ENCODE results near the gene SEMA6A.

SEMA6A gene

DNA sequence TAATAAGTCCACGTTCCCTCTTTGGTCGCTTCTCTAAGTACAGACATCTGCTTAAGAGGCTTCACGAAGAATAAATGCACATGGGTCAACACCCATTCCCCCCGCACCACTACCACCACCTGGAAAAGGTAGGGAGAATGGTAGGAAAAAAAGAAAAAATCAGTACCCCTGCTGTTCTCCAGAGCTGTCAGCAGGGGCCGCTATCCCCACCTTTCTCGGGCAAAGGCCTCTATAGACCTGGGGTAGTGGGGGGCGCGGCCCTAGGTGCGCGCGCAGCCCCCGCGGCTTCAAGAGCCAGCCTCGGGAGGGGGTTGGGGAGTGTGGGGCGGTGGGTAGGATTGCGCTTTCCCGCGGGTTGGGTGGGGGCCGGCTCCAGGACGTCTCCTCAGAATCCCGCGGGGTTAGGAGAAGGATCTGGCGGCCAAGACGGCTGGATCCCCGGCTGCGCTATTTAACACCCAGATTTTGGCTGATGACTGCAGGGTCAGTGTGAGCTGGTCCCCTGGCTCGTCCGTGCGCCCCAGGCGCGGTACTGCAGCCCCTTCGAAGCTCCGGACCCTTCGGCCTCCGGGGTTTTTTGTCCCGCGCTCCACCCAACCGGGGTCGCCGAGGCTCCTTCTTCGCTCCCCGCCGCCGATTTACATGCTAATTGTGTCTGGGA, 1.6 kb upstream of the SEMA6A start:
- no peak for FAIRE-seq

DNA sequence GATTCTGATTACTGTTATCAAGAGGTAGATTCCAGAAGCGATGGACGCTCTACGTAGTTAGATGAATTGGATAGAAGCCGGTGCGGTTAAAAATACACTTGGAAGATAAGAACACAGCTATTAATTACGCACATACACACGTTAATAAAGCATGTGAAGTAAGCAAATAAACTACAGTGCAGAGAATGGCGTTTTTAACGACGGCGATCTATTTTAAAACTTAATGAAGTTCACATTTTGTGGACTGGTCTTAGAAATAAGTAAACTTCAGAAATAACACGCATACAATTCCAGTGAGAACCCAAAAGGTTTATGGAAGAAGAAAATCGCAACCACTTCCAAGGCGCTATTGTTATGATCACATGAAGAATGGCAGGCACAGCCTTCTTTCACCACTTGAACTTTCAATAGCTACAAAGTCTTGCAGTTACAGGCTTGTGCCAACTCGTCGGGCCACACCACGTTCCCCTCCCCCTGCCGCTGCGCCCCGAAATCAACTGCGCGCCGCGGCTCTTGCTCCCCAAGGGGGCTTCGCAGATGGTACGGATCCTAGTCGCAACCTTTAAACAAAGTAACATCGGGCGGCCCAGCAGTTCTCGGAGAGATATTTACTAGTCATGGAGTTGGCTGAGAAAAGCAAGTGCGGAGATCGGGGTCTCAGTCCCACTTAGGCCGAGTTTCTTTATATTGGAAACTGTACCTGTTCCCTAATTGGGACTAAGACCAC, 866 bp upstream of the SEMA6A start:
- FAIRE-seq, result peak; percentile 35

GRCh38 chr5:116573702-116574366, 789 bp downstream of the SEMA6A start:
- no peak for FAIRE-seq

DNA sequence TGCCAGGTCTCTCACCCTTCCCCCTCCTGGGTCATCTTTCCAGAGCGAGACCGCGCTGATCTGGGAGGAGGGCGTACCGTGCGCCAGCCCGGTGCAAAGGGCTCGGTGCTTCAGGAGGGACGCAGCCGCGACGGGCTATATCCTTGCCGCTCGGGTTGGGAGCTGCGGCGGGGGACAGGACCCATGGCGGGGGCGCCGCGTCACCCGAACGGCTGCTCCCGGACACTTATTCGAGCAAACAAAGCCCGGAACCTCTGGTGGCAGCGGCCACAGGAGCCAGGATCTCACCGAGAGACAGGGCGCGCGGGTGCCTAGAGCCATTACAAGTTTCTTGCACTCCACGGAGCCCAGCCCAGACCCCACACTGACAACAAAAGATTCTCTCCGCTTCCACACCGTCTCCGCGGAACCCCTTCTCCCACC, 1.3 kb downstream of the SEMA6A start:
- FAIRE-seq, result no peak

DNA sequence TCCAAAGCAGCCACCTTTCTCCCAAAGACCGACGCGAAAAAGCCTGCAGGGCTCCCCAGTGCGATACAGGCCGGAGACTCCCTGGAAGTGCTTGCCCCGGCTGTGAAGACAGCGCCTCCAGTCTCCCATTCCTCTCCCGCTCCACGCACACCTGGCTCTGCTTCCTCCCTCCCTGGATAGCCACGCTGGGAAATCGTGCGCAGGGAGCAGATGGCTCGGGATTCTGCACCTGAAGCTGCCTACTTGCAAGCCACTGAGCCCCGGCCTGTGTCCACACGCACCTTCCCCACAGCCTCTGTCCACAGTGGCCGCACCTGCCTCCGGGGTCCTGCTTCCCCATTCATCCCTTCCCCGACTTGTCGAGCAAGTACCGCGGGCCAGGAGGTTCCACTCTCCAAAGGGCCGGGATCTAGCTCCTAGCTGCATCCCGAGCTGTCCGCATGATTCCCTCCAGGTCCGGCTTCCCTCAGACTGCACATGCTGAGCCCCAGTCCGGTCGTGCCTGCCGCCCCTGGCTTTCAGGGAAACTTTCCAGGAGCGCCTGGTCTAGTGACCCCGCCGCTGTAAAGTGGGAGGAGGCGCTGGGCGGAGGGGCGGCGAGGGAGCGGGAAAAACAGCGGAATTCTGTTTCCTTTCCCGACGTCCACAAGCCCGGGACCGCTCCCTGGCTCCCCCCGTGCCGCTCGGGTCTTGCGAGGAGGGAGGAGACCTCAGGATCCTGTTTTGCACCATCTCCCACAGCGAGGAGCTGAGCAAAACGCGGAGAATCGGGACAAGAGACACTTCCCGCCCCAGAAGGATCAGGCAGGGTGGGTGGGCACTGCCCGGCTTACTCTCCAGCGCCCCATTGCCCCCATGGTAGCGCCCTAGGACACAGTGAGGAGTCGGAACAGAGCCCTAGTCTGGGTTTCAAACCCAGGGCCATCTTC, 2.0 kb downstream of the SEMA6A start:
- no peak for FAIRE-seq

- peak; percentile 4 for FAIRE-seq
These were observed 2.9 kb downstream of the SEMA6A start for GRCh38 chr5:116571568-116572349.

- no peak for FAIRE-seq
These were observed 4.6 kb downstream of the SEMA6A start for GRCh38 chr5:116569999-116570398.

GRCh38 chr5:116567106-116567505, 7.5 kb downstream of the SEMA6A start:
- no peak for FAIRE-seq

DNA sequence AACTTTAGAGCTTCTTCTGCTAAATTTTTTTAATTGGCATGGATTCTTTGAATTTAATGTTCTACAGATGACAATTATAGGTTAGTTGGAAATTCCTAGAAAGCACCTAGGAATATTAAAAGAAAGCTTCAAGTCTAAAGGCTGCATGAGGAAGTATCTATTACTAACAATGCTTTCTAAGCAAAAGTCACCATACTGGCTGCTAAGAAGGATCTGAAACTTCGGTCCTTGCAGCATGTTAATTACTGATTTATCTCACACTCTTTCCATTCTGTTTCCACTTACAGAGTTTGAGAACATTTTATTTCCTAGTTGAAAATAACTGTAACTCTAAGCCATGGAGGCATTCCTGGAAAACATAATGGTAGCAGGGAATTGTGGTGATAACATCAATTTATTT, 8.4 kb downstream of the SEMA6A start:
- no peak for FAIRE-seq

DNA sequence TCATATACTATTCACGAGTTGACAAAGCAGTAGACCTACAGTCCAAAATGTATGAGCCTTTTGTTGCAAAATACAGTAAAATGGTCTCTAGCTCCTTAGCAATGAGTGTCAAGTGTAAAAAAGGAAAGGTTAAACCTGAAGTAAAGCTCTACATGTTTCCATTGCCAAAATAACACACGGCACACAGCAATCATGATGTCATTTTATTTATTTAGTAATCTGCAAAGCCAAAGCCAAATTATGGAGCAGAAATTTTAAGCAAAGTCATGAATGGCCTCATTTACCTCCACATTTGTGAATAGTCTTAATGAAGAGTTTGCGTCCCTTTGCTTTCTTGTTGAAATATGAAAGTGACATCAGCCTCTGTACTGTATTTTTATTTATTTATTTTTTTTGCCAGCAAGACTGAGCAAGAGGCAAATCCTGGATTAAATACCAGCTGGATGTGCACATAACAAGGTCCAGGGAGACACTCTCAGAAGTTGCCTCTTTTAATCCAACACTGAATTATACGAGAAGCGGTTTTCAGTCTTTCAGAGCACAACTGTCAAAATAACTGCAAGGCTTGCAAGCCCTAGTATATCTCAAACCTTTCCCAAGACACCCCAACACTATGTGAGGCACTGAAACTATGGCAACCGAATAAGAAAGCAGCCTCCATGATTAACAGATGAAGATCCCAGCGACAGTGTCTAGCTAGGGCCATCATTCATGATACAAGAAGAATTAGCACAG, 9.7 kb downstream of the SEMA6A start:
- FAIRE-seq, result no peak

- no peak for FAIRE-seq
These were observed 10.3 kb downstream of the SEMA6A start for GRCh38 chr5:116564312-116564711.

DNA sequence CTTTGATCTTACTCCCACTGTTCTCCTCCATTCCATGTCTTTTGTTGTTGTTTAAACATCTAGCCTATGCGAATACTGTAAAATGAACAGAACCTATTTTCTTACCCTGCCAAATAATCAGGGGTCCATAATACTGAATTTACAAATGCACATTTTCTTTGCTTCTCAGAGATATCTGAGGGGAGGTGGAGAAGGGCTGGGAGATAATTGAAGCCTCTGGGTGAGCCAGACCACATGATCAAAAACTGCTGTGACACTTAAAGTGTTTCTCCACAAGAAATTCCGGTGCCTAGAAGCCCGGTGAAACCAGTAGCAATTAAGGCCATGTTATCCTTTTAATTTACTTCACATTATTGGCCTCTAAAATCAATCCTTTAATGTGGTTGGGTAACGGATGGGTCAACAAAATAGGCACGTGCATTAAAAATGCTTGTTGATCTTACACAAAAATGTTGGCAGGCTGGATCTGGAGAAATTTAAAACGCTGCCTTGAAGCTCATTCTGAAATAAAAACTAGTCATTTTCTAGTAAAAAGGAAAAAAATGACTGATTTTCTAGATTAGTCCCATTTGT, 10.8 kb downstream of the SEMA6A start:
- no peak for FAIRE-seq

- no peak for FAIRE-seq
These were observed 12.0 kb downstream of the SEMA6A start for GRCh38 chr5:116562669-116563068.

GRCh38 chr5:116561658-116562057, 13.0 kb downstream of the SEMA6A start:
- FAIRE-seq, result no peak

- no peak for FAIRE-seq
These were observed 14.9 kb downstream of the SEMA6A start for GRCh38 chr5:116559673-116560164.

GRCh38 chr5:116559239-116559638, 15.4 kb downstream of the SEMA6A start:
- no peak for FAIRE-seq

DNA sequence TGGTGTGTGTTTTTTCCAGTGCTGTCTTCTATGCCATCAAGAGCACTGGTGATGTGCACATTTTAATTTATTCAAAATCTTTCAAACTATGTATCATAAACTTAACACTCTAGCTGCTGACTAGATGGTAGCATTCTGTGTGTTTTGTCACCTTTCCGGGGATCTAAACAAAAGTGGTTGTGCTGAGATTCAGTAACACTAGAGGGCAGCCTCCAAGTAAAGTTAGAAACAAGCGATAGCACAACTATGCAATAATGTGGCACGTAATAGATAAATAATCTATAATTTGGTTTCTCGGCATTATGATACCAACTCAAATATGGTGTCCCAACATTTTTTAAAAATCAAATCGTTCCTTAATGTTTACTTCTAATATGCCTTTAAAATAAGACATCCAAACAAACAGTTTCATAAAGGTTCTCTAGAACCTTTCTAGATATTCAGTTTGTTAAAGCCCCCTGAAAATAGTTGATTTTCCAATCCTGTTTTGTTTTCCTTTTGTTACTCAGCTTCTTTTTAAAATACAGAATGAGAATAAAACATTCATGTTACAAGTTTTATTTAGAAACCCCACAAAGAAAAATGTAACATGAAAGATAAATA, 16.9 kb downstream of the SEMA6A start:
- peak; percentile 39 for FAIRE-seq

GRCh38 chr5:116554764-116555163, 19.9 kb downstream of the SEMA6A start:
- FAIRE-seq, result no peak

DNA sequence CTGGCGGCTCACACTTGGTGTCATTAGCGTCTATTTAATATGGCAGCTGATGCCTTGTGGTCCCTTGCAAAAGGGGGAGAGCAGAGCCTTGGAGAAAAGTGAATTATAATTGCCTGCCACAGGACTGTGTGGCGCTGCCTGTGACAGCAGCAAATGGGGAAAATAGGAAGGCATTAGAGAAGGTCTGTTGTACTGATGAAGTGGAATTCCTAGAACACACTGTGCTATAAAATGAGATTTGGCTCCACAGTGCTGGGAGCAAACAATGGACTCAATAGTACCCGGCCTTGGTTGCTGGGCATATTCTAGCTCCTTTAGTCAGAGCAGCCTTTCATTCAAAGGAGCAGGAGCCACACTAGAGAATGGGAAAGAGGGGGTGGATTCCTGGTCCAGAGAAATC, 21.3 kb downstream of the SEMA6A start:
- FAIRE-seq, result no peak

DNA sequence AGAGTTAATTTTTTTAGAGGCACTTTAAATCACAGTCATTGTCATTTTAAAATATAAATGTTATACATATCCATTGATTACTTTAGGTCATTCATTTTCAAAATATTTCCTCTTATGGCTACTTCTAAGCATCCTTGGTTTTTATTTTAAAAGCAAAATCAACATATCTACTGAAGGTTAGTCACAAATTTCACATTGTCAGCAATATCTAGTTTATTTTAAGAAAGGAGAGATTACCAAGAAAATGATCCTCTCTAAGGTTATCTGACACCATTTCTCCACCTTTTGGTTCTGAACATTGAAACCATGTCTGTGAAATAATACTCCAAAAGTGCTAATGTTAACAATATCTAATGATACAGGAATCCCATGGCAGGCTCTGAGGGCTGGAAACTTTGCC, 24.5 kb downstream of the SEMA6A start:
- no peak for FAIRE-seq

Measured in endometrium (tissue), 2 donors.